Cardiac fibroblast (primary cell): ENCODE data around the gene DEFB129.

Source experiments
- DNase-seq, 2 donors: peaks; one replicate each; pipeline versions ENCODE4 v3.0.0 to v3.0.0-alpha.2; 2010; ENCODE audit warnings: low read depth in 2 of 2
- H3K4me3 ChIP-seq, 2 donors: replicated peaks in 1 of 2; 1 replicate in 1 of 2; 2 replicates in 1 of 2; pipeline ENCODE4 v1.5.1; 2011; ENCODE audit warnings: low read depth in 2 of 2, low read length in 2 of 2, mild to moderate bottlenecking in 2 of 2, moderate library complexity in 1 of 2
- TF ChIP-seq, protein P1 (sequence below): IDR thresholded peaks from one replicate; pipeline ENCODE4 v1.5.1; 2011; ENCODE audit warnings: low read depth, mild to moderate bottlenecking, low read length, inconsistent platforms

DEFB129 gene

GRCh38 chr20:263701-264100, 36.6 kb downstream of the DEFB129 start:
- DNase-seq = no peak
- no peak overlapping the region for H3K4me3 ChIP-seq
- TF ChIP-seq, protein P1, sequence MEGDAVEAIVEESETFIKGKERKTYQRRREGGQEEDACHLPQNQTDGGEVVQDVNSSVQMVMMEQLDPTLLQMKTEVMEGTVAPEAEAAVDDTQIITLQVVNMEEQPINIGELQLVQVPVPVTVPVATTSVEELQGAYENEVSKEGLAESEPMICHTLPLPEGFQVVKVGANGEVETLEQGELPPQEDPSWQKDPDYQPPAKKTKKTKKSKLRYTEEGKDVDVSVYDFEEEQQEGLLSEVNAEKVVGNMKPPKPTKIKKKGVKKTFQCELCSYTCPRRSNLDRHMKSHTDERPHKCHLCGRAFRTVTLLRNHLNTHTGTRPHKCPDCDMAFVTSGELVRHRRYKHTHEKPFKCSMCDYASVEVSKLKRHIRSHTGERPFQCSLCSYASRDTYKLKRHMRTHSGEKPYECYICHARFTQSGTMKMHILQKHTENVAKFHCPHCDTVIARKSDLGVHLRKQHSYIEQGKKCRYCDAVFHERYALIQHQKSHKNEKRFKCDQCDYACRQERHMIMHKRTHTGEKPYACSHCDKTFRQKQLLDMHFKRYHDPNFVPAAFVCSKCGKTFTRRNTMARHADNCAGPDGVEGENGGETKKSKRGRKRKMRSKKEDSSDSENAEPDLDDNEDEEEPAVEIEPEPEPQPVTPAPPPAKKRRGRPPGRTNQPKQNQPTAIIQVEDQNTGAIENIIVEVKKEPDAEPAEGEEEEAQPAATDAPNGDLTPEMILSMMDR = no peak

GRCh38 chr20:266596-267562, 39.8 kb downstream of the DEFB129 start:
- peak overlapping the region; percentile 56 to 59 for H3K4me3 ChIP-seq
- TF ChIP-seq, protein P1 = peak; percentile 97
- DNase-seq = peak; percentile 79 to 83

- H3K4me3 ChIP-seq = no peak overlapping the region
- TF ChIP-seq, protein P1 = no peak
- DNase-seq = no peak
These were observed 43.5 kb downstream of the DEFB129 start for GRCh38 chr20:270517-270916.

GRCh38 chr20:271069-271468, 44.0 kb downstream of the DEFB129 start:
- TF ChIP-seq, protein P1 = no peak
- no peak for DNase-seq
- H3K4me3 ChIP-seq = no peak overlapping the region

GRCh38 chr20:271528-271927, 44.5 kb downstream of the DEFB129 start:
- TF ChIP-seq, protein P1 = no peak

GRCh38 chr20:272718-273117, 45.7 kb downstream of the DEFB129 start:
- H3K4me3 ChIP-seq = no peak overlapping the region
- peak in 1 of 2 donors; percentile 26 for DNase-seq
- TF ChIP-seq, protein P1 = no peak

More at GRCh38 chr20:271528-271927, 44.5 kb downstream of the DEFB129 start:
- H3K4me3 ChIP-seq = no peak overlapping the region
- no peak for DNase-seq

DNA sequence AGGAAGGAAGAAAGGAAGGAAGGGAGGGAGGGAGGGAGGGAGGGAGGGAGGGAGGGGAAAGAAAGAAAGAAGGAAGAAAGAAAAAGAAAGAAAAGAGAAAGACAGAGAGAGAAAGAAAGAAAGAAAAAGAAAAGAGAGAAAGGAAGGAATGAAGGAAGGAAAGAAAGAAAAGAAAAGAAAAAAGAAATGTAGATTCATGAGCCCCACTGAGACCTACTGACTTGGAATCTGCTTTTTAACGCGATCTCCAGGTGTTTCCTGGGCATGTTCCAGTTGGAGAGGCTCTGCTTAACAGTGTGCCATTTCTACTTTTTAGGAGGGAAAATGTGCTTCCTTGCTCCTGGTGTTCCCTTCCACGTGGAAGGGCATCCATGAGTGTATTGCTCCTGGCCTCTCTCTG, 46.8 kb downstream of the DEFB129 start:
- H3K4me3 ChIP-seq = no peak overlapping the region
- DNase-seq = no peak
- TF ChIP-seq, protein P1 = no peak
